ENCODE measurements around the gene CD300LB. TPM values are rescaled to one million over a fixed set of nuclear protein-coding genes. Genes with fewer than 3 reads are reported as not detected.

The CD300LB gene
- total and polyA plus RNA-seq, 10 of the 15 experiments (the other 5 are each of a cell fraction or from before 2014, with no cell fraction given): 0.08 to 0.57 (median 0.25) TPM; not detected in 4

DNA sequence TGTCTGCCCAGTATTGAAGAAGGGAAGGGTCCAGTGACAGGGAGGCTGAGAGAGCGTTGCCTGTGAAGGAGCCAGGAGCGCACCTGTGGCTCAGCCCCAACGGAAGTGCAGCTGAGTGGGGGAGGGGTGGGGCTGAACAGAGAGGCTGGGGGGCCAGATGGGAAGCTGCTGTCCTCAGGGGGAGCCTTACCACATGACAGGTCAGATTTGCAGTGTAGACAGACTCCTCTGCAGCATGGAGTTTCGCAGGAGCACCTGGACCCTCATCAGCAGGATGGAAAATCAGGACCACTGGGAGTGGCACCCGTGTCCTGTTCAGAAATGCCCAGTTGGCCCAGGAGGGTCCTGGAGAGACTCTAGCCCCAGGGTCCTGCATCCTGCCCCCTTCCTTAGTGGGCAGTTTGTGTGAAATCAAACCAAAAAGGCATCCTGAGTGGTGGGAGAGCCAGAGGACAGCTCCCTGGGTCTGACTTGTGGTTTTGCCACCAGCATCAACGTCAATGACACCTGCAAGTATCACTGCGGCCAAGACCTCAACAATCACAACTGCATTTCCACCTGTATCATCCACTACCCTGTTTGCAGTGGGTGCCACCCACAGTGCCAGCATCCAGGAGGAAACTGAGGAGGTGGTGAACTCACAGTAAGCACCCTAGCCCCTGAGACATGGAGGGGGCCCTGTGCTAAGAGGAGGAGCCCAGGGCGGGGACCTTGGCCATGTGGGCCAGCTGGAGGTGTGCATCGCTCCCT lies 57.1 kb downstream of the CD300LB start:
- WGBS (ENCODE audit: insufficient coverage, insufficient replicate concordance, low lambda C conversion rate, missing lambda C conversion rate): 79% methylated on average over 9 of the region's 9 CpGs
- intact Hi-C loops (cut with micrococcal nuclease; ENCODE audit: unreplicated experiment) (no loop called here), in situ Hi-C loops (cut with MboI) (no loop called here)
- ATAC-seq: no peak
- ChIA-PET CTCF (no interaction called here), POLR2A (no interaction called here), SMC1A (ENCODE audit: uncharacterized antibody, unreplicated experiment) (interaction anchor here (1.3 to 1.4 kb wide), 2 partner anchors 10 to 17 kb away, joined by 3 read pairs; no protein-coding TSS in a partner anchor), RAD21 (ENCODE audit: unreplicated experiment) (no interaction called here)
- peaks cover 30 to 32% of the 10 kb centered on the region in 2 experiments for H3K36me3 ChIP-seq (ENCODE audit: control insufficient read depth in 2 of 2, insufficient read depth in 2 of 2, low read length in 1 of 2)
- H3K79me2 ChIP-seq (ENCODE audit: control insufficient read depth, insufficient read depth, low read length): peaks cover 60% of the 10 kb centered on the region
- peaks cover 16% of the 10 kb centered on the region for H3K4me1 ChIP-seq (ENCODE audit: control insufficient read depth, insufficient read depth, low read length)
- H3K4me3 ChIP-seq: no peak overlapping the region
- no peak overlapping the region for H3K4me2 ChIP-seq (ENCODE audit: control insufficient read depth, insufficient read depth)
- no peak overlapping the region for H2AFZ ChIP-seq (ENCODE audit: control insufficient read depth, low read depth, low read length)
- no peak overlapping the region for H3K9ac ChIP-seq (ENCODE audit: control insufficient read depth, insufficient read depth, low read length)
- no TSS peak for BruUV-seq (replicated peaks)
- peaks cover 6% of the 10 kb centered on the region; the same call in 1 of the 2 replicates for H4K20me1 ChIP-seq (ENCODE audit: control insufficient read depth, insufficient read depth)
- no peak for FAIRE-seq
- H3K27ac ChIP-seq (ENCODE audit: control insufficient read depth, insufficient read depth): no peak overlapping the region
- H3K9me3 ChIP-seq (replicated peaks; ENCODE audit: control insufficient read depth, insufficient read depth, low read length): peaks cover 6% of the 10 kb centered on the region; the same call in 2 of the 3 replicates
- no peaks in the 10 kb centered on the region for H3K27me3 ChIP-seq (replicated peaks in 1 of 2; ENCODE audit: control insufficient read depth in 2 of 2, insufficient read depth in 2 of 2, low read length in 1 of 2)
- no peak for DNase-seq (ENCODE audit: low read depth, low spot score)
- TF ChIP-seq CHD4 (IDR thresholded peaks at IDR 0.05): no peak
- no peak for TF ChIP-seq HDAC2 (IDR thresholded peaks at IDR 0.05)
- TF ChIP-seq RAD21 (IDR thresholded peaks at IDR 0.05; ENCODE audit: insufficient read depth, low read depth, low read length): no peak
- TF ChIP-seq TCF3 (IDR thresholded peaks at IDR 0.05; ENCODE audit: borderline replicate concordance, insufficient read depth, low read depth, low read length): 0 out of 2 replicates have a peak, but pooled peaks have one; percentile 14
- TF ChIP-seq RUNX3 (IDR thresholded peaks at IDR 0.05; ENCODE audit: low read length): no peak
- TF ChIP-seq MYC (IDR thresholded peaks at IDR 0.05; ENCODE audit: insufficient read depth, insufficient read length, insufficient replicate concordance, low read length, severe bottlenecking): no peak
- TF ChIP-seq ZNF207 (IDR thresholded peaks at IDR 0.05; ENCODE audit: borderline replicate concordance): no peak

Data from GM12878 (cell line).